Spleen (tissue), 11 donors: ENCODE measurements around the gene PGM2. TPM values are rescaled to one million over a fixed set of nuclear protein-coding genes. Genes with fewer than 3 reads are reported as not detected.

ENCODE experiments used
- DNase-seq: peaks from one replicate; pipeline ENCODE4 v3.0.0-alpha.2; 2020
- H3K27ac ChIP-seq, 8 donors: fragments of 200-600 bp; sonication (generic) in 7 of 8; 1 replicate in 4 of 8; 2 replicates in 4 of 8; pipeline versions ENCODE4 v1.5.0 to v1.8.0; 2016 to 2021; ENCODE audit warnings: inconsistent platforms in 4 of 8, mild to moderate bottlenecking in 4 of 8, moderate library complexity in 1 of 8
- H3K27me3 ChIP-seq, 7 donors: fragments of 200-600 bp; sonication (generic) in 6 of 7; replicated peaks in 1 of 7; 1 replicate in 4 of 7; 2 replicates in 3 of 7; pipeline versions ENCODE4 v1.5.0 to v1.8.0; 2016 to 2021; ENCODE audit warnings: inconsistent platforms in 3 of 7, mild to moderate bottlenecking in 1 of 7
- H3K36me3 ChIP-seq, 6 donors: fragments of 200-600 bp; sonication (generic) in 5 of 6; 1 replicate in 4 of 6; 2 replicates in 2 of 6; pipeline versions ENCODE4 v1.5.0 to v1.8.0; 2016 to 2021; ENCODE audit warnings: inconsistent platforms in 2 of 6
- H3K4me1 ChIP-seq, 6 donors: fragments of 200-600 bp; sonication (generic) in 5 of 6; 1 replicate in 3 of 6; 2 replicates in 3 of 6; pipeline versions ENCODE4 v1.5.0 to v1.8.0; 2016 to 2021; ENCODE audit warnings: inconsistent platforms in 3 of 6
- H3K4me3 ChIP-seq, 8 donors: fragments of 200-600 bp; sonication (generic) in 7 of 8; 1 replicate in 4 of 8; 2 replicates in 4 of 8; pipeline versions ENCODE4 v1.5.0 to v1.8.0; 2016 to 2021; ENCODE audit warnings: inconsistent platforms in 4 of 8, mild to moderate bottlenecking in 4 of 8, moderate library complexity in 2 of 8
- H3K9me3 ChIP-seq, 8 donors: fragments of 200-600 bp; sonication (generic) in 7 of 8; 1 replicate in 4 of 8; 2 replicates in 4 of 8; pipeline versions ENCODE4 v1.5.0 to v1.8.0; 2016 to 2021; ENCODE audit warnings: inconsistent platforms in 4 of 8
- POLR2A ChIP-seq, 3 donors: fragments of 450-650 bp; IDR thresholded peaks; one replicate each; pipeline ENCODE4 v1.5.1; 2017; ENCODE audit warnings: antibody characterized with exemption in 3 of 3, mild to moderate bottlenecking in 1 of 3
- POLR2AphosphoS5 ChIP-seq, 3 donors: sonication (generic); formaldehyde crosslinking; IDR thresholded peaks; one replicate each; pipeline ENCODE4 v1.5.1; 2017; ENCODE audit warnings: antibody characterized with exemption in 3 of 3
- WGBS, 5 donors: extraction: QIAGEN DNeasy Blood & Tissue Kit in 3 of 5; methylation state at CpG; one replicate each; pipeline versions ENCODE4 v1.1.5 to v1.1.7; 2013 to 2018; 5-methylcytosine and 5-hydroxymethylcytosine counted together
- intact Hi-C: fragments of 100-400 bp; cut with DNase I; formaldehyde crosslinking; loops from one replicate; pipeline ENCODE4 v1.15.0; 2023; ENCODE audit warnings: low total_unique reads
- polyA plus RNA-seq, 3 donors: library from polyadenylated mRNA; stranded (reverse); fragments of 200-250 nt; gene quantifications; one replicate each; pipeline ENCODE4 v1.2.1, GENCODE V29; 2013
- total RNA-seq, 7 donors: library from RNA; depleted of rRNA in 3 of 7; stranded (reverse); fragments of >200 nt in 3 of 7; fragmentation: NEBNext Ultra II Directional in 4 of 7; extraction: Animal tissue kit (Norgen Biotek cat#: 25700) in 4 of 7; gene quantifications; one replicate each; pipeline versions ENCODE4 v1.1.0 to v1.2.1, GENCODE V29; 2016 to 2021
- TF ChIP-seq, protein P1 (sequence below), 11 experiments: fragments of 200-600 bp in 7 of 11; fragments of 450-650 bp in 4 of 11; sonication (generic) in 4 of 11; IDR thresholded peaks in 8 of 11; conservative IDR thresholded peaks in 3 of 11; 1 replicate in 7 of 11; 2 replicates in 4 of 11; pipeline versions ENCODE4 v1.4.0 to v1.8.0; 2016 to 2021; ENCODE audit warnings: antibody characterized with exemption in 11 of 11, inconsistent platforms in 4 of 11, mild to moderate bottlenecking in 1 of 11
- donor health status: healthy with polysubstance abuse.
- donor health status: DM: no; HTN: no; CAD: no; lungs with moderate emphysema.
- donor health status: DM: no; HTN: no; CAD: no.
- donor health status: Bipolar disorder and iron deficiency.
- donor health status: healthy.
- donor health status: DM: no; HTN: no; CAD: no.
- donor health status: DM: yes; HTN: yes; CAD: no.

The PGM2 gene
- total and polyA plus RNA-seq, 10 donors: 5.4 to 43.7 (median 27.4) TPM

DNA sequence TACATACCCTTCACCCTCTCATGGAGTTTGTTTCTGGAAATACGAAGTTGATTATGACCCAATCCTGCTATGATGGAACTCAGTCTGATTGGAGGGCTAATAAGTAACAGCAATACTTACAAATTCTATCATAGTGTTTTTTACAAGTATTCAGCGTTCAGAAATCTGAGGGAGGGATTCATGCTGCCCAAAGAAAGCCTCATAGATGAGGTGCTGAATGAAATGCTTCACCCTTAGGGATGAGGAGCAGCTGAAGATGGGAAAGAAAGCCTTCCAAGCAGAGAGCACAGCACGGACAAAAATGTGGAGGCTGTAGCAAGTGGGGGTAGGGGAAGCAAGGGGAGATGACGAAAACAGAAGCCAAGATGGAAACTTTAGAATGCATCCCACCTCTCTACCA lies 36.5 kb downstream of the PGM2 start:
- Histone ChIP-seq H3K36me3 (peaks cover 0 to 63% (median 7%) of the 10 kb centered on the region in 6 donors), H3K27me3 (no peaks in the 10 kb centered on the region), H3K4me1 (peaks cover 5 to 39% (median 24%) of the 10 kb centered on the region in 6 donors), H3K27ac (peak overlapping the region in 1 of 8 donors; percentile 87), H3K4me3 (no peak overlapping the region), H3K9me3 (no peaks in the 10 kb centered on the region)
- TF ChIP-seq POLR2A (IDR thresholded peaks at IDR 0.05): no peak
- TF ChIP-seq POLR2AphosphoS5 (IDR thresholded peaks at IDR 0.05): no peak
- TF ChIP-seq, protein P1, sequence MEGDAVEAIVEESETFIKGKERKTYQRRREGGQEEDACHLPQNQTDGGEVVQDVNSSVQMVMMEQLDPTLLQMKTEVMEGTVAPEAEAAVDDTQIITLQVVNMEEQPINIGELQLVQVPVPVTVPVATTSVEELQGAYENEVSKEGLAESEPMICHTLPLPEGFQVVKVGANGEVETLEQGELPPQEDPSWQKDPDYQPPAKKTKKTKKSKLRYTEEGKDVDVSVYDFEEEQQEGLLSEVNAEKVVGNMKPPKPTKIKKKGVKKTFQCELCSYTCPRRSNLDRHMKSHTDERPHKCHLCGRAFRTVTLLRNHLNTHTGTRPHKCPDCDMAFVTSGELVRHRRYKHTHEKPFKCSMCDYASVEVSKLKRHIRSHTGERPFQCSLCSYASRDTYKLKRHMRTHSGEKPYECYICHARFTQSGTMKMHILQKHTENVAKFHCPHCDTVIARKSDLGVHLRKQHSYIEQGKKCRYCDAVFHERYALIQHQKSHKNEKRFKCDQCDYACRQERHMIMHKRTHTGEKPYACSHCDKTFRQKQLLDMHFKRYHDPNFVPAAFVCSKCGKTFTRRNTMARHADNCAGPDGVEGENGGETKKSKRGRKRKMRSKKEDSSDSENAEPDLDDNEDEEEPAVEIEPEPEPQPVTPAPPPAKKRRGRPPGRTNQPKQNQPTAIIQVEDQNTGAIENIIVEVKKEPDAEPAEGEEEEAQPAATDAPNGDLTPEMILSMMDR (IDR thresholded peaks at IDR 0.05 in 8 of 11, conservative IDR thresholded peaks at IDR 0.05 in 3 of 11): no peak
- intact Hi-C loops: no loop called here
- WGBS, 5 donors: 86 to 97% (median 92%) methylated on average over 4 of the region's 4 CpGs
- no peak for DNase-seq

DNA sequence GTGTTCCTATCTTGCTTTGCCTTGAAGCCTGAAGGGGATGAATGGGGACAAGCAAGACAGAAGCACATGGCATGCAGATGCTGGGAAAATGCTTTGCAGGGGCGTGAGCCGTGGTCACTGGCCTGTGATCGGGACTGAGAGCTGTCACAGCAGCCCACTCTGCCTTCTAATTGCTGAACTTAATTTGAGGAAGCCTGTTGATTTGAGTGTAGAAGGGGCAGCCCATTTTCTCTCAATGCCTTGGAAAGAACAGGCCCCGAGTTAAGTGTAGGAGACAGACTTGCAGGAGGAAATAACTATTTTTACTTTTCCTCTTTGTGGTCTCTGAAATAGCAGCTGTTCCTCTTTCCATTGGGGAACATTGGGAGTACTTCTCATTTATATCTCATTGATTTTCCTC lies 38.3 kb downstream of the PGM2 start:
- H3K9me3 ChIP-seq: no peaks in the 10 kb centered on the region
- DNase-seq: no peak
- H3K4me1 ChIP-seq: peaks cover 5 to 39% (median 24%) of the 10 kb centered on the region in 6 donors
- peak overlapping the region in 1 of 8 donors; percentile 26 for H3K4me3 ChIP-seq
- intact Hi-C loops: no loop called here
- peaks cover 0 to 59% (median 3%) of the 10 kb centered on the region in 6 donors for H3K36me3 ChIP-seq
- TF ChIP-seq POLR2A (IDR thresholded peaks at IDR 0.05): no peak
- TF ChIP-seq POLR2AphosphoS5 (IDR thresholded peaks at IDR 0.05): no peak
- TF ChIP-seq, protein P1 (IDR thresholded peaks at IDR 0.05 in 8 of 11, conservative IDR thresholded peaks at IDR 0.05 in 3 of 11): no peak
- peak overlapping the region in 7 of 8 donors; percentile 30 to 87 (median 81) for H3K27ac ChIP-seq
- WGBS, 5 donors: 20 to 50% (median 33%) methylated on average over 4 of the region's 4 CpGs
- H3K27me3 ChIP-seq: no peaks in the 10 kb centered on the region

DNA sequence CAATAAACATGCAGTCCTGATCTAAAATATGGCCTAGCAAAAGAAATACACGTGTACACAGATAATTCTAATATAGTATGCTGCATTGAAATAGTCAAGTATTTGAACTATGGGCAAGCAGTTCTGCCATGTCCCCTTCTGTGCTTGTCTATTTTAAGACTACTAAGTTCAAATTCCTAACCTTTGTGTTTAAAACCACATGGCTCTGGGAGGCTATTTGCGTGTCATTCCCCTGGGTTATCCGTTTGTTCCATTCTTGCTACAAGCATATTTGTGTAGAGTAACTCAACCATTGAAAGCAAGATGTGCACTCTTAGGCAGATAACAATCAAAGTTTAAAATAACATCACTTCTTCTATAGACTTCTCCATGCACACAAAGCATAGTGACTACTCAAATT lies 39.0 kb downstream of the PGM2 start:
- H3K4me3 ChIP-seq: peak overlapping the region in 3 of 8 donors; percentile 7 to 26 (median 9)
- WGBS, 5 donors: 64 to 74% (median 68%) methylated on average over 3 of the region's 3 CpGs
- peak overlapping the region in 7 of 8 donors; percentile 67 to 87 (median 81) for H3K27ac ChIP-seq
- no peaks in the 10 kb centered on the region for H3K27me3 ChIP-seq
- peaks cover 0 to 53% (median 3%) of the 10 kb centered on the region in 6 donors for H3K36me3 ChIP-seq
- TF ChIP-seq POLR2AphosphoS5 (IDR thresholded peaks at IDR 0.05) (no peak), POLR2A (IDR thresholded peaks at IDR 0.05) (no peak)
- TF ChIP-seq, protein P1 (IDR thresholded peaks at IDR 0.05 in 8 of 11, conservative IDR thresholded peaks at IDR 0.05 in 3 of 11): no peak
- H3K4me1 ChIP-seq: peaks cover 5 to 39% (median 24%) of the 10 kb centered on the region in 6 donors
- DNase-seq: no peak
- no peaks in the 10 kb centered on the region for H3K9me3 ChIP-seq
- intact Hi-C loops: no loop called here

DNA sequence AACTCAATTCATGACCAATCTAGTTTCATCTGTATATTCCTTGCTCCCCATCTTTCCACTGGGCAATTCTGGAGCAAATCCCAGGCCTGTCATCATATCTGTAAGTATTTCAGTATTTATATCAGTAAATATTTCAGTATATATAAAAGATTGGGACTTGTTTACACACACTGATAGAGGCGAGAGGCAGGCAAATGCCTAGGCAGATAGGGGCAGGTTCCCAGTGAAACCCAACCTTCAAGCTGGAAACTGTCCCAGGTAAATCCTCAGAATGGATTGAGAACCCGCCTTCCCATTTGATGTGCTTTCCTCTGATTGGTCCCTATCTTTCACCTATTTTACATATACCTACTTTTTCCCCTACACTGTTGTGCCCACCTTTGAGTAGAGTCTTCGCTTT lies 40.6 kb downstream of the PGM2 start:
- intact Hi-C loops: no loop called here
- no peaks in the 10 kb centered on the region for H3K9me3 ChIP-seq
- H3K36me3 ChIP-seq: peaks cover 0 to 43% (median 3%) of the 10 kb centered on the region in 6 donors
- peaks cover 5 to 42% (median 24%) of the 10 kb centered on the region in 6 donors for H3K4me1 ChIP-seq
- no peaks in the 10 kb centered on the region for H3K27me3 ChIP-seq
- 90 to 99% (median 96%) methylated on average over 3 of the region's 3 CpGs for WGBS, 5 donors
- TF ChIP-seq, protein P1 (IDR thresholded peaks at IDR 0.05 in 8 of 11, conservative IDR thresholded peaks at IDR 0.05 in 3 of 11): no peak
- TF ChIP-seq POLR2AphosphoS5 (IDR thresholded peaks at IDR 0.05): no peak
- no peak for TF ChIP-seq POLR2A (IDR thresholded peaks at IDR 0.05)
- H3K27ac ChIP-seq: peak overlapping the region in 5 of 8 donors; percentile 67 to 87 (median 81)
- no peak overlapping the region for H3K4me3 ChIP-seq
- no peak for DNase-seq
